Vagina (tissue), 2 donors: ENCODE data around the gene GPC1. TPM values are rescaled to one million over a fixed set of nuclear protein-coding genes. Genes with fewer than 3 reads are reported as not detected.

Source experiments
- DNase-seq, 2 donors: peaks; one replicate each; pipeline ENCODE4 v3.0.0-alpha.2; 2017; ENCODE audit errors: extremely low spot score in 2 of 2
- H3K27ac ChIP-seq: fragments of 200-600 bp; sonication (generic); one replicate; pipeline ENCODE4 v1.5.1; 2019
- H3K27me3 ChIP-seq: fragments of 200-600 bp; sonication (generic); one replicate; pipeline ENCODE4 v1.5.1; 2019
- H3K36me3 ChIP-seq, 2 donors: fragments of 200-600 bp; sonication (generic); one replicate each; pipeline ENCODE4 v1.5.1; 2017 to 2019
- H3K4me1 ChIP-seq: fragments of 200-600 bp; sonication (generic); one replicate; pipeline ENCODE4 v1.5.1; 2019
- H3K4me3 ChIP-seq, 2 donors: fragments of 200-600 bp; sonication (generic); 1 replicate in 1 of 2; 2 replicates in 1 of 2; pipeline ENCODE4 v1.5.1; 2016 to 2019
- H3K9me3 ChIP-seq: fragments of 200-600 bp; sonication (generic); one replicate; pipeline ENCODE4 v1.5.1; 2019
- CTCF ChIP-seq, 3 experiments: fragments of 450-650 bp in 2 of 3; fragments of 200-600 bp in 1 of 3; sonication (generic) in 1 of 3; IDR thresholded peaks; one replicate each; pipeline ENCODE4 v1.5.1; 2017 to 2019; ENCODE audit warnings: antibody characterized with exemption in 3 of 3, mild to moderate bottlenecking in 2 of 3, moderate library complexity in 2 of 3
- POLR2A ChIP-seq, 2 donors: fragments of 450-650 bp; IDR thresholded peaks; one replicate each; pipeline ENCODE4 v1.6.1; 2017; ENCODE audit warnings: antibody characterized with exemption in 2 of 2, mild to moderate bottlenecking in 2 of 2, moderate library complexity in 2 of 2
- POLR2AphosphoS5 ChIP-seq, 2 donors: sonication (generic); formaldehyde crosslinking; IDR thresholded peaks; one replicate each; pipeline ENCODE4 v1.9.0; 2017; ENCODE audit warnings: antibody characterized with exemption in 2 of 2, mild to moderate bottlenecking in 2 of 2, low read depth in 1 of 2; ENCODE audit not compliant: insufficient read depth in 1 of 2
- intact Hi-C: fragments of 100-400 bp; cut with DNase I; formaldehyde crosslinking; loops from one replicate; pipeline ENCODE4 v1.15.1; 2023
- total RNA-seq: library from RNA; depleted of rRNA; stranded (reverse); fragments of >200 nt; gene quantifications from one replicate; pipeline ENCODE4 v1.2.3, GENCODE V29; 2016

The GPC1 gene
- total RNA-seq, 1 donor from 2014 or later = 73.2 TPM

- Histone ChIP-seq H3K36me3 (no peaks in the 10 kb centered on the region), H3K27ac (peak overlapping the region; percentile 90), H3K4me1 (peaks cover 43% of the 10 kb centered on the region), H3K27me3 (no peaks in the 10 kb centered on the region), H3K9me3 (no peaks in the 10 kb centered on the region), H3K4me3 (no peak overlapping the region)
- no peak for DNase-seq
- TF ChIP-seq CTCF (IDR thresholded peaks at IDR 0.05) = no peak
- no peak for TF ChIP-seq POLR2AphosphoS5 (IDR thresholded peaks at IDR 0.05; ENCODE audit: insufficient read depth in 1 of 2, low read depth in 1 of 2)
- no peak for TF ChIP-seq POLR2A (IDR thresholded peaks at IDR 0.05)
- intact Hi-C loops = no loop called here
Observed at GRCh38 chr2:240432820-240433801, 2.4 kb upstream of the GPC1 start.

- Histone ChIP-seq H3K27me3 (no peaks in the 10 kb centered on the region), H3K36me3 (no peaks in the 10 kb centered on the region), H3K4me3 (peak overlapping the region; percentile 66 to 78), H3K4me1 (peaks cover 54% of the 10 kb centered on the region), H3K9me3 (no peaks in the 10 kb centered on the region), H3K27ac (peak overlapping the region; percentile 90)
- intact Hi-C loops = loop anchor here (2.0 kb wide), 1 partner anchor 201 kb away; no protein-coding TSS in a partner anchor
- DNase-seq = peak in 1 of 2 donors; percentile 98
- TF ChIP-seq POLR2A (IDR thresholded peaks at IDR 0.05) (peak in 1 of 2 donors; percentile 14), CTCF (IDR thresholded peaks at IDR 0.05) (no peak), POLR2AphosphoS5 (IDR thresholded peaks at IDR 0.05; ENCODE audit: insufficient read depth in 1 of 2, low read depth in 1 of 2) (peak; percentile 82)
Observed at GRCh38 chr2:240433973-240434727, 1.3 kb upstream of the GPC1 start.

- intact Hi-C loops = loop anchor here (2.0 kb wide), 1 partner anchor 202 kb away; no protein-coding TSS in a partner anchor
- Histone ChIP-seq H3K4me1 (peaks cover 61% of the 10 kb centered on the region), H3K9me3 (no peaks in the 10 kb centered on the region), H3K4me3 (peak overlapping the region; percentile 66 to 78), H3K27ac (peak overlapping the region; percentile 90), H3K36me3 (no peaks in the 10 kb centered on the region), H3K27me3 (no peaks in the 10 kb centered on the region)
- no peak for DNase-seq
- TF ChIP-seq CTCF (IDR thresholded peaks at IDR 0.05) = no peak
- TF ChIP-seq POLR2A (IDR thresholded peaks at IDR 0.05) = peak in 1 of 2 donors; percentile 34
- peak in 1 of 2 donors; percentile 35 for TF ChIP-seq POLR2AphosphoS5 (IDR thresholded peaks at IDR 0.05; ENCODE audit: insufficient read depth in 1 of 2, low read depth in 1 of 2)
Observed at GRCh38 chr2:240434728-240435456, 571 bp upstream of the GPC1 start.

GRCh38 chr2:240435948-240436682, 652 bp downstream of the GPC1 start:
- no peak for DNase-seq
- Histone ChIP-seq H3K27ac (peak overlapping the region; percentile 90), H3K9me3 (no peaks in the 10 kb centered on the region), H3K36me3 (no peaks in the 10 kb centered on the region), H3K4me1 (peaks cover 72% of the 10 kb centered on the region), H3K4me3 (peak overlapping the region; percentile 66 to 78), H3K27me3 (no peaks in the 10 kb centered on the region)
- intact Hi-C loops = loop anchor here (2.0 kb wide), 1 partner anchor 203 kb away; no protein-coding TSS in a partner anchor
- no peak for TF ChIP-seq POLR2AphosphoS5 (IDR thresholded peaks at IDR 0.05; ENCODE audit: insufficient read depth in 1 of 2, low read depth in 1 of 2)
- TF ChIP-seq CTCF (IDR thresholded peaks at IDR 0.05) = no peak
- TF ChIP-seq POLR2A (IDR thresholded peaks at IDR 0.05) = no peak
